H1 (cell line): ENCODE measurements around the gene HMCN2. TPM values are rescaled to one million over a fixed set of nuclear protein-coding genes. Genes with fewer than 3 reads are reported as not detected.

Experiments used
- CTCF ChIA-PET: fragments of 300-600 bp; sonication (Branson Sonifier 250); formaldehyde crosslinking; loops from one replicate; lab custom pipeline; 2021; ENCODE audit not compliant: partially characterized antibody; lab: Charles Lee
- POLR2A ChIA-PET: fragments of 300-600 bp; sonication (Branson Sonifier 250); formaldehyde crosslinking; loops from one replicate; lab custom pipeline; 2021; ENCODE audit warnings: inconsistent platforms; ENCODE audit not compliant: partially characterized antibody; lab: Charles Lee
- DNase-seq, 2 experiments: peaks; one replicate each; pipeline versions ENCODE4 v3.0.0 to v3.0.0-alpha.2; 2010 to 2022; ENCODE audit warnings: low spot score in 2 of 2, low read depth in 1 of 2, mixed read lengths in 1 of 2
- FAIRE-seq: peaks from 2 replicates; lab custom pipeline; 2011; peaks lifted over from hg19 to GRCh38; lab: Jason Lieb, UNC
- H2AFZ ChIP-seq: 2 replicates; pipeline ENCODE4 v1.8.1; 2012; ENCODE audit warnings: low read length, inconsistent platforms
- H2AK5ac ChIP-seq: 2 replicates; pipeline ENCODE4 v1.6.1; 2013; ENCODE audit warnings: low read depth, low read length
- H2BK120ac ChIP-seq: replicated peaks from 2 replicates; pipeline ENCODE3; 2013; ENCODE audit warnings: low read depth, low read length, inconsistent platforms
- H2BK12ac ChIP-seq: 2 replicates; pipeline ENCODE4 v1.6.1; 2013; ENCODE audit warnings: low read depth, low read length
- H2BK15ac ChIP-seq: 2 replicates; pipeline ENCODE4 v1.6.1; 2013; ENCODE audit warnings: low read length
- H2BK20ac ChIP-seq: 2 replicates; pipeline ENCODE4 v1.6.1; 2013; ENCODE audit warnings: low read length
- H2BK5ac ChIP-seq: 2 replicates; pipeline ENCODE4 v1.6.1; 2013; ENCODE audit warnings: low read depth, low read length
- H3K14ac ChIP-seq: 2 replicates; pipeline ENCODE4 v1.6.1; 2013; ENCODE audit warnings: inconsistent platforms; ENCODE audit not compliant: insufficient read length
- H3K18ac ChIP-seq: 2 replicates; pipeline ENCODE4 v1.6.1; 2013; ENCODE audit warnings: low read length; ENCODE audit errors: extremely low read depth
- H3K23ac ChIP-seq: 2 replicates; pipeline ENCODE4 v1.6.1; 2013; ENCODE audit warnings: inconsistent platforms; ENCODE audit not compliant: insufficient read length
- H3K23me2 ChIP-seq: 2 replicates; pipeline ENCODE4 v1.6.1; 2013; ENCODE audit warnings: low read depth, low read length
- H3K27ac ChIP-seq: 2 replicates; pipeline ENCODE4 v1.6.1; 2011; ENCODE audit warnings: low read depth, low read length, inconsistent platforms
- H3K27me3 ChIP-seq, 4 experiments: replicated peaks in 1 of 4; 1 replicate in 1 of 4; 2 replicates in 3 of 4; pipeline versions ENCODE4 v1.6.1 to v1.8.1; 2011 to 2013; ENCODE audit warnings: low read length in 3 of 4, mild to moderate bottlenecking in 3 of 4, inconsistent platforms in 2 of 4, mixed read lengths in 2 of 4, moderate library complexity in 1 of 4; ENCODE audit not compliant: control insufficient read depth in 3 of 4, insufficient read depth in 3 of 4; ENCODE audit errors: extremely low read depth in 1 of 4
- H3K36me3 ChIP-seq, 4 experiments: 2 replicates each; pipeline versions ENCODE4 v1.6.1 to v1.8.1; 2011 to 2013; ENCODE audit warnings: mild to moderate bottlenecking in 4 of 4, low read length in 3 of 4, moderate library complexity in 2 of 4, control low read depth in 1 of 4, inconsistent platforms in 1 of 4; ENCODE audit not compliant: insufficient read depth in 4 of 4, control insufficient read depth in 2 of 4
- H3K4ac ChIP-seq: replicated peaks from 2 replicates; pipeline ENCODE3; 2013; ENCODE audit warnings: low read length, low read depth, mixed read lengths, inconsistent platforms; ENCODE audit not compliant: insufficient read length
- H3K4me1 ChIP-seq, 4 experiments: replicated peaks in 1 of 4; 1 replicate in 1 of 4; 2 replicates in 3 of 4; pipeline versions ENCODE4 v1.6.1 to v1.8.1; 2011 to 2013; ENCODE audit warnings: low read length in 3 of 4, inconsistent platforms in 2 of 4, mixed read lengths in 1 of 4; ENCODE audit not compliant: insufficient read depth in 4 of 4, control insufficient read depth in 3 of 4
- H3K4me2 ChIP-seq, 2 experiments: 2 replicates each; pipeline versions ENCODE4 v1.6.1 to v1.8.1; 2011 to 2013; ENCODE audit warnings: low read depth in 2 of 2, low read length in 2 of 2, control low read depth in 1 of 2, inconsistent platforms in 1 of 2, mild to moderate bottlenecking in 1 of 2; ENCODE audit not compliant: insufficient read depth in 1 of 2
- H3K4me3 ChIP-seq, 4 experiments: fragments of 200-600, 300-600 bp in 1 of 4; sonication (generic), shearing (Covaris generic), sonication (Bioruptor Twin) in 1 of 4; 2 replicates each; pipeline versions ENCODE4 v1.5.1 to v1.8.1; 2011 to 2016; ENCODE audit warnings: low read length in 4 of 4, low read depth in 3 of 4, control low read depth in 2 of 4, inconsistent platforms in 2 of 4, mild to moderate bottlenecking in 2 of 4, mixed read lengths in 1 of 4, moderate library complexity in 1 of 4; ENCODE audit not compliant: insufficient read depth in 2 of 4; ENCODE audit errors: extremely low read depth in 1 of 4
- H3K56ac ChIP-seq: replicated peaks from 2 replicates; pipeline ENCODE3; 2013; ENCODE audit warnings: low read depth, mild to moderate bottlenecking, mixed read lengths, low read length, inconsistent platforms; ENCODE audit not compliant: insufficient read length
- H3K79me1 ChIP-seq: 2 replicates; pipeline ENCODE4 v1.6.1; 2013; ENCODE audit warnings: low read depth, low read length, control low read depth
- H3K79me2 ChIP-seq, 2 experiments: 2 replicates each; pipeline versions ENCODE4 v1.6.1 to v1.8.1; 2012 to 2013; ENCODE audit warnings: low read length in 2 of 2, mild to moderate bottlenecking in 2 of 2, inconsistent platforms in 1 of 2; ENCODE audit not compliant: insufficient read depth in 2 of 2, control insufficient read depth in 1 of 2
- H3K9ac ChIP-seq, 4 experiments: replicated peaks in 1 of 4; 1 replicate in 1 of 4; 2 replicates in 3 of 4; pipeline versions ENCODE4 v1.6.1 to v1.8.1; 2011 to 2013; ENCODE audit warnings: low read depth in 3 of 4, low read length in 3 of 4, control low read depth in 2 of 4, mild to moderate bottlenecking in 2 of 4, moderate library complexity in 2 of 4, inconsistent platforms in 1 of 4; ENCODE audit errors: extremely low read depth in 1 of 4
- H3K9me3 ChIP-seq, 2 experiments: 2 replicates each; pipeline versions ENCODE4 v1.6.1 to v1.8.1; 2012 to 2013; ENCODE audit warnings: mild to moderate bottlenecking in 2 of 2, moderate library complexity in 2 of 2, control low read depth in 1 of 2, inconsistent platforms in 1 of 2, low read depth in 1 of 2, low read length in 1 of 2, mixed read lengths in 1 of 2; ENCODE audit not compliant: insufficient read depth in 2 of 2
- H4K20me1 ChIP-seq, 2 experiments: replicated peaks in 1 of 2; 2 replicates each; pipeline versions ENCODE3 to v1.8.1; 2011 to 2013; ENCODE audit warnings: inconsistent platforms in 2 of 2, low read length in 2 of 2, mild to moderate bottlenecking in 1 of 2; ENCODE audit not compliant: insufficient read depth in 2 of 2, control insufficient read depth in 1 of 2
- H4K5ac ChIP-seq: 2 replicates; pipeline ENCODE4 v1.6.1; 2013; ENCODE audit warnings: low read length, low read depth, mixed read lengths, inconsistent platforms; ENCODE audit not compliant: insufficient read length
- H4K8ac ChIP-seq: 2 replicates; pipeline ENCODE4 v1.8.0; 2013; ENCODE audit warnings: mild to moderate bottlenecking, moderate library complexity, low read length, inconsistent platforms; ENCODE audit not compliant: insufficient read depth; ENCODE audit errors: extremely low read depth
- H4K91ac ChIP-seq: replicated peaks from 2 replicates; pipeline ENCODE3; 2013; ENCODE audit warnings: low read length, mixed read lengths, inconsistent platforms; ENCODE audit not compliant: insufficient read length
- CBX8 ChIP-seq: fragments of 300-800, 300-1000 bp; sonication (generic); IDR thresholded peaks from 2 replicates; pipeline ENCODE4 v1.7.1; 2016; ENCODE audit warnings: low read depth, low read length, borderline replicate concordance
- CHD1 ChIP-seq: IDR thresholded peaks from 2 replicates; pipeline ENCODE4 v1.6.1; 2012; ENCODE audit warnings: low read depth, low read length, improper control_type of control experiment
- CHD2 ChIP-seq: IDR thresholded peaks from 2 replicates; pipeline ENCODE4 v1.6.1; 2012; ENCODE audit warnings: low read length, improper control_type of control experiment
- FOSL1 ChIP-seq: IDR thresholded peaks from 2 replicates; pipeline ENCODE4 v1.6.1; 2011; ENCODE audit warnings: mild to moderate bottlenecking, low read depth, low read length, moderate library complexity; ENCODE audit not compliant: insufficient read depth
- HDAC2 ChIP-seq, 2 experiments: fragments of 300-600 bp in 1 of 2; sonication (generic) in 1 of 2; IDR thresholded peaks; 2 replicates each; pipeline ENCODE4 v1.6.1; 2011 to 2012; ENCODE audit warnings: low read depth in 2 of 2, low read length in 2 of 2, mild to moderate bottlenecking in 2 of 2, moderate library complexity in 2 of 2, borderline replicate concordance in 1 of 2, inconsistent platforms in 1 of 2
- HDAC6 ChIP-seq: IDR thresholded peaks from one replicate; pipeline ENCODE4 v1.7.1; 2012; ENCODE audit warnings: low read depth, mild to moderate bottlenecking, inconsistent platforms, low read length, moderate library complexity
- JUN ChIP-seq: IDR thresholded peaks from 2 replicates; pipeline ENCODE4 v1.6.1; 2011; ENCODE audit warnings: low read depth, mild to moderate bottlenecking, improper control_type of control experiment, low read length
- NRF1 ChIP-seq: IDR thresholded peaks from 2 replicates; pipeline ENCODE4 v1.6.1; 2011; ENCODE audit warnings: mild to moderate bottlenecking, low read depth, low read length, improper control_type of control experiment
- PHF8 ChIP-seq: fragments of 200-600 bp; sonication (generic); conservative IDR thresholded peaks from 2 replicates; pipeline ENCODE4 v1.7.1; 2012; ENCODE audit warnings: low read depth, mild to moderate bottlenecking, inconsistent platforms, low read length, moderate library complexity
- RFX5 ChIP-seq: IDR thresholded peaks from 2 replicates; pipeline ENCODE4 v1.6.1; 2011; ENCODE audit warnings: low read depth, low read length, improper control_type of control experiment, borderline replicate concordance
- RNF2 ChIP-seq: fragments of 200-900, 300-1000 bp; sonication (generic); IDR thresholded peaks from 2 replicates; pipeline ENCODE4 v1.7.1; 2016; ENCODE audit warnings: borderline replicate concordance, low read depth, mild to moderate bottlenecking, antibody characterized with exemption, low read length; ENCODE audit not compliant: poor library complexity, severe bottlenecking; ENCODE audit errors: missing control alignments
- SIN3A ChIP-seq, 2 experiments: IDR thresholded peaks in 1 of 2; conservative IDR thresholded peaks in 1 of 2; 2 replicates each; pipeline ENCODE4 v1.6.1; 2011 to 2012; ENCODE audit warnings: low read length in 2 of 2, improper control_type of control experiment in 1 of 2, low read depth in 1 of 2, mild to moderate bottlenecking in 1 of 2
- SUZ12 ChIP-seq: fragments of 200-600 bp; sonication (generic); IDR thresholded peaks from 2 replicates; pipeline ENCODE4 v1.6.1; 2012; ENCODE audit warnings: mild to moderate bottlenecking, inconsistent platforms, low read length, moderate library complexity, mixed read lengths
- TAF7 ChIP-seq: optimal IDR thresholded peaks from 2 replicates; pipeline ENCODE3; 2011; ENCODE audit warnings: low read depth, mild to moderate bottlenecking, inconsistent platforms, low read length, moderate library complexity, borderline replicate concordance
- WGBS, 2 experiments: shearing (Covaris generic) in 1 of 2; methylation state at CpG; one replicate each; pipeline versions ENCODE4 v1.1.6 to v1.1.7; 2013 to 2015; ENCODE audit warnings: low lambda C conversion rate in 2 of 2, mixed read lengths in 2 of 2, inconsistent platforms in 1 of 2, low coverage in 1 of 2, missing lambda C conversion rate in 1 of 2; ENCODE audit not compliant: insufficient replicate concordance in 2 of 2, insufficient coverage in 1 of 2, insufficient read length in 1 of 2; ENCODE audit errors: extremely low coverage in 1 of 2, missing lambda C conversion rate in 1 of 2; 5-methylcytosine and 5-hydroxymethylcytosine counted together
- polyA plus RNA-seq, 7 experiments: library from polyadenylated mRNA; depleted of rRNA in 3 of 7; stranded (reverse) in 5 of 7; unstranded in 2 of 7; fragments of >200 nt in 5 of 7; fragments of 200-250 nt in 2 of 7; gene quantifications; 1 replicate in 5 of 7; 2 replicates in 1 of 7; 4 replicates in 1 of 7; pipeline versions ENCODE4 v1.2.1 to v1.2.3, GENCODE V29; 2011 to 2013; ENCODE audit warnings: missing spikeins in 2 of 7, mixed read lengths in 2 of 7
- total RNA-seq: library from RNA; stranded (reverse); fragmentation: NEBNext Ultra II Directional; extraction: Animal tissue kit (Norgen Biotek cat#: 25700); gene quantifications from 2 replicates; pipeline ENCODE4 v1.2.1, GENCODE V29; 2021

HMCN2 gene
- total and polyA plus RNA-seq, 2 of the 8 experiments (the other 6 are each of a cell fraction or from before 2014, with no cell fraction given), result 5.0 to 9.1 TPM

- no peak overlapping the region for H2BK12ac ChIP-seq
- POLR2A ChIA-PET, result interaction anchor here (1.2 kb wide), 1 partner anchor 9 kb away, joined by 4 read pairs; no protein-coding TSS in a partner anchor
- no peak overlapping the region for H4K91ac ChIP-seq
- no peak overlapping the region for H3K4ac ChIP-seq
- no peaks in the 10 kb centered on the region for H3K9me3 ChIP-seq
- no peak for FAIRE-seq
- 85% methylated on average over 5 of the region's 5 CpGs; no CpG with 5 or more reads in 1 of the 2 experiments for WGBS, 2 experiments
- no peak overlapping the region for H3K14ac ChIP-seq
- no peak overlapping the region for H2BK20ac ChIP-seq
- no peak overlapping the region for H2BK5ac ChIP-seq
- H3K79me1 ChIP-seq, result no peaks in the 10 kb centered on the region
- peaks cover 0 to 2% of the 10 kb centered on the region in 2 experiments for H4K20me1 ChIP-seq
- H4K5ac ChIP-seq, result no peak overlapping the region
- no peak overlapping the region for H3K4me2 ChIP-seq
- no peak overlapping the region for H2BK120ac ChIP-seq
- H3K27ac ChIP-seq, result no peak overlapping the region
- no peak for DNase-seq
- no peak overlapping the region for H3K4me3 ChIP-seq
- H3K56ac ChIP-seq, result no peak overlapping the region
- no peak overlapping the region for H3K23ac ChIP-seq
- H3K18ac ChIP-seq, result no peak overlapping the region
- no peak overlapping the region for H3K9ac ChIP-seq
- no peak overlapping the region for H2AFZ ChIP-seq
- no peaks in the 10 kb centered on the region for H3K4me1 ChIP-seq
- H4K8ac ChIP-seq, result no peak overlapping the region
- H3K23me2 ChIP-seq, result no peaks in the 10 kb centered on the region
- no peaks in the 10 kb centered on the region for H3K36me3 ChIP-seq
- no peaks in the 10 kb centered on the region for H3K79me2 ChIP-seq
- H3K27me3 ChIP-seq, result no peaks in the 10 kb centered on the region
- H2AK5ac ChIP-seq, result no peak overlapping the region
- H2BK15ac ChIP-seq, result no peak overlapping the region
- CTCF ChIA-PET, result interaction anchor here (0.7 to 1.5 kb wide), 3 partner anchors 9 to 52 kb away, joined by 3 to 4 read pairs (median 3); no protein-coding TSS in a partner anchor
- TF ChIP-seq CBX8 (no peak), TAF7 (no peak), RNF2 (no peak), NRF1 (no peak), PHF8 (no peak), JUN (no peak), CHD2 (no peak), HDAC2 (IDR thresholded peaks at IDR 0.05; ENCODE audit: borderline replicate concordance in 1 of 2, low read depth in 2 of 2, low read length in 2 of 2) (no peak), SIN3A (conservative IDR thresholded peaks at IDR 0.05 in 1 of 2, IDR thresholded peaks at IDR 0.05 in 1 of 2; ENCODE audit: low read depth in 1 of 2, low read length in 2 of 2) (no peak), FOSL1 (no peak), SUZ12 (no peak), RFX5 (no peak), HDAC6 (no peak), CHD1 (no peak)
Measured at GRCh38 chr9:130379649-130379970, 114.0 kb downstream of the HMCN2 start.
